AG20443 (cell line): Measurements from ENCODE around the gene TNK2.
"Not testable (repeated sequence)": the region's sequence is repeated elsewhere in the genome, so short reads cannot be mapped to it uniquely, and the experiment has no call there.

Source experiments
- DNase-seq: peaks from one replicate; pipeline ENCODE4 v3.0.0; 2012; ENCODE audit warnings: low spot score, mixed read lengths

TNK2 gene

DNA sequence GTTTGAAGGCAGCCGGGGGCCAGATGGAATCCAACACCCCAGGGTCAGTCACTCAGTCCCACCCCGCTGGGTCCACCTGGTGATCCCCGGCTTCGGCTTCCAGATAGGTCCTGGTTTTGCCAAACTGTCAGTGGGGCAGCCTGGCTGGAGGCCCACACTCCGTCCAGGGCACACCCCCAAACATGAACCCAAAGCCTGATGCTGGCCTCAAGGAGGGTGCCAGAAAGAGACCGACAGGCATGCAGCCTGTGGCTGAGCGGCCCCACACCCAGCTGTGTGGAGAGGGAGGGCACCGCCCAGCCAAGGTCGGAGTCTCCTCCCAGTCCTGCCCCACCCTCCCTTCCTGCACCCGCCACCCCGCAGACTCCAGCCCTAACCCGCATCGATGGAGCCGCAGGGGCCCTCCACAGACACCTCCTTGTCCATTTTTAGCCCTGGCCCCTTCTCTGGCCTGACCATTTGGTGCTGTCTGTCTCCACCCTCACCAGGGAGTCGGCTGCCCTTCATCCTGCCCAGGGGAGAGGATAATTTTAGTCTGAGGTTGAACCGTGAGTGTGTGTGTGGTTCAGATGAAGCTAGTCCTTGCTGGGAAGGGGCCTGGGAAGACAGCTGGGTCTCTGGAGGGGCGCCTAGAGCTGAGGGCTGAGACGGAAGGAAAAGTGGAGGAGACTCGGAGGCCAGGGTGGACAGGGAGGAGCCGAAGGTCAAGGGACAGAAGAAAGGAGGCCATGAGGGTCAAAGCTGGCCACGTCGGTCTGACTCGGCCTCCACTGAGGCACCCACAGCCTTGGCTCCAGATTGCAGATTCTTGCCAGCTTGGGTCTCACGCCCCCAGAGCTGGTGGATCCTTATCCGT is 23.1 kb downstream of the TNK2 start:
- DNase-seq, result no peak

DNA sequence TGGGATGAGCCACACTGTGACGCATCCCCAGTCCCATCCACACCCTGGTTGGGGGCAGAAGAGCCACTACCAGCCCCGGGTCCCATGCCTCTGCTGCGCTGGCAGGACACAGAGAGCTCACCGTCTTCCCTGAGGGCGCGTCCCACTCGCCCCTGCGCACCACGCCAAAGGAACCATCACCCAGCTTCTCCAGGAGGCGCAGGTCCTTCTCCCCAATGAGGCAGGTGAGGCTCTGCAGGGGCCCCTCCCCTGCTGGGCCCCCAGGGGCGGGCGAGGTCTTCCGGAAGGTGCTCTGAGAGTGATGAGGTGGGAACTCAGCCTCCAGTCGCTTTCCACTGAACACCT is 23.7 kb downstream of the TNK2 start:
- no peak for DNase-seq

DNA sequence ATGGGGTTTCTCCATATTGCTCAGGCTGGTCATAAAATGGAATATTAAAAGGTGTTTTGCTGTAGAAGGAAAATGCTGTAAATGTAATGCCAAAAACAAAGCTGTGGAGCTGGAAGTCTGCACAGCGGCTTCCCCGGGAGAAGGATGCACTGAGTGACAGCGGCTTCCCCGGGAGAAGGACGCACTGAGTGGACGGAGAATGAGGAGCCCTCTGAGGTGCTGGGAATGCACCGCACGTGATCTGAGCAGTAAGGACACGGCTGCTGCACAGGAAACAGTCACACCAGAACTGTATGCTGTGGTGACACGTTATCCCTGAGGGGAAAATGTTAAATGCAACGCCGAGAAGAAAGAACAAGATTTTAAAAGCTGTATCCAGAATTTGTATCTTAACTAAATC is 24.6 kb downstream of the TNK2 start:
- DNase-seq, result no peak

DNA sequence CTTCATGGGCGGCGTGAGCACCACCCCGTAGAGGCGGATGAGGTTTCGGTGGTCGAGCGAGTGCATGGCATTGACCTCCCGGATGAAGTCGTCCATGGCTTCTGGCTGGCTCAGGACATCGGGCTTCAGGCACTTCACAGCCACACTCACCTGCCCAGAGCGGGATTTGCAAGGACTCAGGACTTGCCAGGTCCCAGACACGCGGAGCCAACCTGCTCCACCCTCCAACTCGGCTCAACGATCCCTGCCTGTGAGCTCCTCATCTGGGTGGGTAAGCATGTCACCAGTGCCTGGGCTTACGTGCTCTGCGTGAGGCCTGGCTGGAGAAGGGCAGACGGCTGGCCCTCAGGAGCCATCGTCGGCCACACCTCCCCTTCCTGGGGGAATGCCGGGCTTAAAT is 25.2 kb downstream of the TNK2 start:
- no peak for DNase-seq

DNA sequence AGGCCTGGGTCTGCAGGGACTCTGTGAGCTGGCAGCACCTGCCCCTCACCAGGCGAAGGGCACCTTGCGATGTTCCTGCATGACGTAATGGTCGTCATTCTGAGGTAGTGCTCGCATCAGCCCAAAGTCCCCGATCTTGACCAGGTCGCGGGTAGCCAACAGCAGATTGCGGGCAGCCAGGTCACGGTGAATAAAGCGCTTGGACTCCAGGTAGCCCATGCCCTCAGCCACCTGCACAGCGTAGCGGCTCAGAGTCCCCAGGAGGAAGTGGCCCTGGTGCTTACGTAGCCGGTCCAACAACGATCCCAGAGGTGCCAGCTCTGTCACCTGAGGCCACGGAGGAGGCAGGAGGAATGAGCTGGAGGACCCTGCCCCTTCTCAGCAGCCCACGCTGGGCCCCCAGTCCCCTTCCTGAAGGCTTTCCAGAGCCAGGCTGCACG is 26.3 kb downstream of the TNK2 start:
- DNase-seq, result no peak

DNA sequence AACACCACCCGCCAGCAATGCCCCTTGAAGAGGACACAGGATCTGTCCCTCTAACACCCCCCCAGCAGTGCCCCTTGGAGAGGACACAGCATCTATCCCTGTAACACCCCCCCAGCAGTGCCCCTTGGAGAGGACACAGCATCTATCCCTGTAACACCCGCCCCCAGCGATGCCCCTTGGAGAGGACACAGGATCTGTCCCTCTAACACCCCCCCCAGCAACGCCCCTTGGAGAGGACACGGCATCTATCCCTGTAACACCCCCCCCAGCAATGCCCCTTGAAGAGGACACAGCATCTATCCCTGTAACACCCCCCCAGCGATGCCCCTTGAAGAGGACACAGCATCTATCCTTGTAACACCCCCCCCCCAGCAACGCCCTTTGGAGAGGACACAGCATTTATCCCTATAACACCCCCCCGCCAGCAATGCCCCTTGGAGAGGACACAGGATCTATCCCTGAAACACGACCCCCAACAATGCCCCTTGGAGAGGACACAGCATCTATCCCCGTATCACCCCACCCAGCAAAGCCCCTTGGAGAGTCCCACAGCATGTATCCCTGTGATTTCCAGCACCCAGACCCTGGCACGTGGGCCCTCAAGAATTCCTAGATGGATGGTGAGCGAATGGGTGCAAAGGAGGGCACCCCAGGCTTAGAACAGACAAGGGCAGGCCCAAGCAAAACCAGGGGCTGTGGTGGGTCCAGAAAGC is 26.9 kb downstream of the TNK2 start:
- no peak for DNase-seq

DNA sequence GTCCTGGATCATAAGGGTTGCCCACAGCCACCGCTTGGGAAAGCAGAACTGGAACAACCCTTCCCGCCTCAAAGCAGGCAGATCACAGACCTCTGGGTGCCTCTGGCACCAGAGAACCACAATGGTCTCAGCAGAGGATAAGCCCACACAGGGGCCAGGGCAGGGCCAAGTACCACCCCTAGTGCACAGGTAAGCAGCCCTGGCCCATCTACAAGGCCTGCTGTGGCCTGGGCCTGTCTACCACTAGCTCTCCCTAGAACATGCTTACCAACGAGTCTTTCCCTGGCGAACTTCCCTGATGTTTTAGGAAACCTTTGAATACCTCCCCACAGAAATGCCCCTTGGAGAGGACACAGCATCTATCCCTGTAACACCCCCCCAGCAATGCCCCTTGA is 28.3 kb downstream of the TNK2 start:
- no peak for DNase-seq

DNA sequence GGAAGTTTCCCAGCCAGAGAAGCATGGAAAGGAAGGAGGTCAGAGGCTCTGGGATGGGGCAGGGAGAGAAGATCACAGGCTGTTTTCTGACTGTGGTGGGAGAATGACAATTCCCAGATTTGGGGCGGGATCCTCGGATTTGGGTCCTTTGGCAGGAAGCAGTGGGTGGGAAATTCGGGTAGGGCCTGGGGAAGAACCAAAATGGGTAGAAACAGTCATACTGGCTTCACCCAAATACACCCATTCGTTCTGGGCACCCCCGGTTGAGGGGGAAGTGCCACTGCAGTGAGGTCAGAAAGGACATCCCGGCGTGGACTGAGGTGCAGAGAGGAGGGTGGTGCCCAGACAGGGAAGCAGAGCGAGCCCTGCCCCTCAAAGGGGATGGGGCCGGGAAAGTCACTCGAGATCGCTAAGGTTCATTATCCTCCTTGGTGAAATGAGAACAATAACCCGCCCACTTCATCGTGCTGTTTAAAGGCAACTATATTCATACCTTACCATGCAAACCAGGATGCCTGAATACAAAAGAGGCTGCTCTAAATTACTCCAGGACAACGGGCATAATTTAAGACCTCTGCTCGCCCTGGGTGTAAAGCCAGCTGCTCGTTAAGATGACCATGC is 28.8 kb downstream of the TNK2 start:
- DNase-seq, result no peak

DNA sequence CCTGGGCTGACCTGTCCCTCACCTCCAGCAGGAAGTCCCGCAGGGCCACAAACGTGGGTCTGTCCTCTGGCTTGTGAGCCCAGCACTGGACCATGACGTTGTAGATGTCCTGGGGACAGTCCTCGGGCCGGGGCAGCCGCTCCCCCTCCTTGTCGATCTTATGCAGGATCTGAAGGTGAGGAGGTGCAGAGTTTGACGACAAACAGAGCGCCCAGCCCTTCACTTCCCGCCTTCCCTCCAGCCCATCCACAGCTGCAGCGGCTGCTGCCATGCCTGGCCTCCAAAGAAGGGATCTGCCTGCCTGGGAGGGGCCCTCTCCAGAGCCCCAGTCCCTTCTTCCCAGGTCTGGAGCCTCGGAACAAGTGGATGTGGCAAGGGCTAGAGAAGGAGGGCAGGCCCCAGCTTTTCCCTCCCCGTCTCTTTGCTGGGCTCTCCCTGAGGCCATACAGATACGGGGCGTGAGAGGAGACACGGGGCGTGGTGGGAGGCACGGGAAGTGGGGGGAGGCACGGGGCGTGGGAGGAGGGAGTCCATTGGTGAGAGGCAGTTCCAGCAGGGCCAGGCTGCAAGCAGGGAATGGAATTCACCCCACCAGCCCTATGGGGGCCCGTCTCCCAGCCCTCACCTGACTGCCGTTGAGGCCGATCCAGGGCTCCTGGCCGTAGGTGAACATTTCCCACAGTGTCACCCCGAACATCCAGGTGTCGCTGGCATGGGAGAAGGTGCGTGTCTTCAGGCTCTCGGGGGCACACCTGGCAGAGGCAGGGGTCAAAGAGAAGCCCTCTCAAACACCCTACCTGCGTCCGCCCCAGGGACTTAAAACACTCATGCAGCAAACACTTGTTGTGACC is 29.7 kb downstream of the TNK2 start:
- DNase-seq, result no peak

DNA sequence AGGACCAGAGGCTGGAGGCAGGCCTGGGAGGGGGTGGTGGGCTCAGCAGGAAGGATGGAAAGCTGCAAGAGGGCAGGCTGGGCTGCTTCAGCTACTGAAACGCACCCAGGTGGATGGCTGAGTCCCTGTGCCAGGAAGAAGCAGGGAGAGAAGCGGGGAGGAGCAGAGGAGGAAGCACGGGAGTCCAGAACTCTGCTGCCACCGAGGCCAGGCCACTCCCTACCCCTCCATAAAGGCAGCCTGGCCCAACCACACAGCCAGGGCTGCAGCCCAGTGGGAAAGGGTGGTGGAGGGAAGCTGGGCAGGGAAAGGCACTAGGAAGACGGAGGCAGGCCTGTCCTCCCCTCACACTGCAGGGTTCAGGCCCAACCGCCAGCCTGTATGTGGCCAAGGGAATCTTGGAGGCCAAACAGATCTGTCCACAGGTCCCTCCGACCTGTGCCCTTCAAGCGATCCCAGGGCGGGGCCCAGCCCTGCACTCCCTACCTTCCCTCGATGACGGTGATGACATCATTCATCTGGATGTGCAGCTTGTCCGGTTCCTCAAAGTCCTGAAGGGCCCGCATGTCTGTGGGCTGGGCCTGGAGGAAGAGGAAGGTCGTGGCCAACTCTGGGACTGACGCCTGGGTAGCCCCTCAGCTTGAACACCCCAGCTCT is 30.5 kb downstream of the TNK2 start:
- no peak for DNase-seq

DNA sequence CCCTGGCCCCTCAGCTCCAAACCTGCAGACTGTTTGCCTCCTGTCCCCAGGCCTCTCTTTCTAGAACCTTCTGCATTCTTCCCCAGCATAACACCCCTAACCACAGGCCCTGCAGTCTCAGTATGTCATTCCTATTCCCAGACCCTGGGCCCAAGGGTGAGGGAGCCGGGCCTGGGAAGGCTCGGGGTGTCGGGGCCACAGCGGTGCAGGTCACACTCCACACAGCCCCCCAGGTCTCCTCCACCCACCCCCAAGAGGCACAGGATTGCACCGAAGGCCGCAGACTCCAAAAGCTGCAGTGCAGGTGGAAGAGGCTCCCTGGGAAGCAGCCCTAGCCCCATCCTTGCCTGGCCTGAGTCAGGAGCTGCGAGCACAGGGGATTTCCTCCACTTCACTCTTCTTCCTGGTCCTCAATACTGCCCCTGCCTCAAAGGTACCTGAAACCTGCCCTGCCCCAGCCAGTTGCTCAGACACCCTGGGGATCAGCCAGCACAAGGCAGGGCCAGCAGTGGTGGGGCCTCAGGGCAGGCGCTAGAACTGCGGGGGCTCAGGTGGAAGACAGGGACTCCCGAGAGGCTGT is 31.1 kb downstream of the TNK2 start:
- DNase-seq, result no peak

DNA sequence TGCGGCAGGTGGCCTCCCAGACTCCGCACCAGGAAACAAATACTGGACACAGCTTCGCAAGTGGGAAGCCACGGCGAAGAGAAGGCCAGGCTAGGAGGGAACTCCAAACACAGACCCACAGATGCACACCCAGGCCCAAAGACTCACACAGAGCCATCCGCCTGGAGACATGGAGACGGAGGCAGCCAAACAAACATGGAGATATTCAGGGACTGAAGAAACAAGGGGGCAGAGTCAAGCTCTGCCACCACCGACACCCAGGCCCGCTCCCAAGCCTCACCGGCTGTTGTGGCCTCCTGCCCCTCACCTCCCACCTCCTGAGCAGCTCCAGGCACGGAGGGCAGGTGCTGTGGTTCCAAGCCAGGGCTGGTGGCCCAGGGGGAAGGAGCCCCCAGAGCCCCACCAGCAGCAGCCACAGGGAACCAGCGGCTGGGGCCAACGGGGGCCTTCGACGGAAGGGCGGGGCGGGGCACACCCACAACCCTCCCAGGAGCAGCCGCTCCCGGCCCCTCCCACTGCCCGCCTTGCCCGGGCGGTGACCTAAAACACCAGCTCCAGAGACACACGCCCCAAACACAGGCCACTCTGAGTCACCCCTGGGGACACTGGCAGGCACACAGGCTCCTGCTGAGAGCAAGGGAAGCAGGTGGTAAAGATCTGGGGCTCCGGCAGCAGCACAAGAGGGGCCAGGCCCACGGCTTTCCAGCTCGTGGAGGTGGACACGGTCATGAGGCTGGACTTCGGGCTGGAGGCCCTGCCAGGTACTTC is 31.9 kb downstream of the TNK2 start:
- DNase-seq, result peak; percentile 61

DNA sequence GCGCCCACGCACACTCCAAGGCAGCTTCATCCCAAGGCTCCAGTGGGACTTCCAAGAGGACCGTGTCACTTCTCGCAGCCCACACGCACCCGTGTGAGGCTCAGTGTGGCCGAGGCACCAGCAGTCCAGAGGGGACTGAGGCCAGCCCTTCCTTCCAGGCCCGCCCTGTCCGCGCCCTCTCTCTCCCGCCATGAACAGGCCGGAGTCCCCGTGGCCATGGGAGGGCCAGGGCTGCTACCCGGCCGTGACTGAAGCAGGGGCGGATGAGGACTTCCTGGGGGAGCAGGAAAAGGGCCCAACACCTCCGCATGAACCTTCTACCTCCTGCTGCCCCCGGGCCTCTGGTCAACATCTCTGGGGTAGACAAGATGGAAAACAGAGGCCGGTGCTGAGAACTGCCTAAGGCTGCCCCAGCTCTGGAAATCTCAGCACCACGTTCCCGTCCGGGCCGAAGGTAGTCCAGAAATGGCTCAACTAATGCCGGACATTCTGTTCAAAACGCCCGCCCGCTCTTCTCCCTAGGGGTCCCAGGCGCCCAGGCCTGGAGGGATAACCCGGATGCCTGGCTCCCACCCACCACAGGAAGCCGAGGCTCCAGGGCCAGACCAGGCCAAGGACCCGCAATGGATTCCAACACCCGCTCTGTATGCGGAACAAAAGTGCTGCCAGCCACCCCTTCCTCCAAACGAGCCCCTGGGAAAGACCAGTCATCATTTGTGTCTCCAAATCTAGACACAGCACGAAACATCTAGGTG is 32.7 kb downstream of the TNK2 start:
- DNase-seq, result no peak

DNA sequence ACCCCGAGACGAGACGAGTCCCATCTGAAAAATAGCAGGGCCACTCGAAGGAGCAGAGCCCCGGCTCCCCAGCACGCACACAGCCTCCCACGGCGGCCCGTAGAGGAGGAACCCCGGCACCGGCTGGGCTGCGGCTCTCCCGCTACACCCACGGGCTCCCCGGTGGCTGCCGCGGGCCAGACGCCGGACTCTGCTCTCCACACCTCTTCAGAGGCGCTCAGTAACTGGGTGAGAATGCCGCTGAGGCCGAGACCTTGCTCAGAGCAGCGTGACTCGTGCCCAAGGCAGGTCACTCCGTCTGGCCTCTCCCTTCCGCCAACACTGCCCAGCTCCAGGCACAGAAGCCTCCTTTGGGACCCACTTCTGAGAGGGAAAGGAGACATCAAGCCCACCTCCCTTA is 34.4 kb downstream of the TNK2 start:
- no peak for DNase-seq

DNA sequence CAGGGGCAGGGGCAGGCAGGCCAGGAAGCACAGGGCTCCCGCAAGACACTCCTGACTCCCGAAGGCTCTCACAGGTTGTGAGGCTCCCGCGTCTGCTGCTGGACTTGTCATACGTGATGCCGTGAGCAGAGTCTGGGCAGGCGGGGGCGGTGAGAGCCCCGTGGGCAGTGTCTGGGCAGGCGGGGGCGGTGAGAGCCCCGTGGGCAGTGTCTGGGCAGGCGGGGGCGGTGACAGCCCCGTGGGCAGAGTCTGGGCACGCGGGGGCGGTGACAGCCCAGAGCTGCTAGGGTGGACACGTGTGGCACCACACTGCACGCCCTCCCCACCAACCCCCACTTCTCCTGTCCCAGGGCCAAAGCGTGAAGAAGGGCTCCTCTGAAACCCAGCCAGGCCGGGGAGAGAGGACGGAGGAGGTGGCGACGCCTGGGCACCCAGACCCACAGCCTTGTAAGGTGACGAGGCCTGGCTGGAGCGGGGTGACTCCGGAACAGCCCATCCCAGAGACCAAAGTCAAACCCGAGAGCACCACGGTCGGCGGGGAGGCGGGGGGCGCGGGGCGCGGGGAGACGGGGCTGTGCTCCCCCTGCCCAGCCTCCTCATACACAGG is 35.0 kb downstream of the TNK2 start:
- DNase-seq, result no peak

DNA sequence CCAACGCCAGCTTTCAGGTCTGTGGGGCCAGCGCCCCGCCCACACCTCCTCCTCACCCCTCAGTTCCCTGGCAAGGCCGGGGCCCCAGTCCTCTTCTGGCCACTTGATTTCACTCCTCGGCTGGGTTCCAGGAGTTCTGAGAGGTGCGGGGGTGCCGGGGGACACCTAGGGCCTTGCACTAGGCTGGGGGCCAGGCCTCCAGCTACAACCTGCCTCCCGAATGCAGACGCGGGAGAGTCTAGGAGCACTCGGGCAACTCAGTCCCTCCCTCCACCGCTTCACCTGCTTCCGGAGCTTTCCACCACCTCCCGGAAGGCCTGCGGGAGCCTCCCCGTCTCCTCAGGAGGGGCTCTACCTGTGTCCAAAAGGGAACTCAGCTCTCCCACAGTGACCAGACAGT is 35.6 kb downstream of the TNK2 start:
- no peak for DNase-seq

DNA sequence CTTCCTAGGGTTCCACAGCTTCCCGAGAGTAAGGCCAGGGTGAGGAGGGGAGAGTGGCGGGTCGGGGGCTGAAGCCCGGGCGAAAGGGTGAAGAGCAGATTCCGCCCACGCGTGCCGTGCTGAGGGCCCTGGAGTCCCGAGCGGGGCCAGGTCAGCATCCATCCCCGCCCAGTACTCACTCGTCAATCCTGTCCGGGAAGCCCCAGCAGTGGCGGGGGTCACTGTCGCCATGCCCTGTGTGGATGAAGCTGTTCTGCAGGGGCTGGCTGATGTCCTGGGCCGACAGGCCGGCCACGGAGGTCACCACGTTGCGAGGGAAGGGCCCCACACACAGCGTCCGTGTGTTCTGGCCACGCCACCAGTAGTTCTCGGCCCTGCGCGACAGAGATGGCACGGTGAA is 36.3 kb downstream of the TNK2 start:
- DNase-seq, result no peak

DNA sequence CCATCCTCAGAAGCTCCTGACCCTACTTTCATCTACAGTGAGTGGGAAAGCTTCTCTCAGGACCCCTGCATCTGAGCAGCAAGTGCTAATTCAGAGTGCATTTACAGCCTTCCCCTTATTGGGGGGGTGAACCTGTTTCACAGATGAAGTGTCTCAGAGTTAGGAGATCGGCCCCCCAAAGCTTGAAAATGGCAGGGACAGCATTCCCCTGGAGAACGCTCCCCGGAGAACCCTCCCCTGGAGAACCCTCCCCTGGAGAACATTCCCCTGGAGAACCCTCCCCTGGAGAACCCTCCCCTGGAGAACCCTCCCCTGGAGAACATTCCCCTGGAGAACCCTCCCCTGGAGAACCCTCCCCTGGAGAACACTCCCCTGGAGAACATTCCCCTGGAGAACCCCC is 36.7 kb downstream of the TNK2 start:
- DNase-seq, result not testable (repeated sequence)

DNA sequence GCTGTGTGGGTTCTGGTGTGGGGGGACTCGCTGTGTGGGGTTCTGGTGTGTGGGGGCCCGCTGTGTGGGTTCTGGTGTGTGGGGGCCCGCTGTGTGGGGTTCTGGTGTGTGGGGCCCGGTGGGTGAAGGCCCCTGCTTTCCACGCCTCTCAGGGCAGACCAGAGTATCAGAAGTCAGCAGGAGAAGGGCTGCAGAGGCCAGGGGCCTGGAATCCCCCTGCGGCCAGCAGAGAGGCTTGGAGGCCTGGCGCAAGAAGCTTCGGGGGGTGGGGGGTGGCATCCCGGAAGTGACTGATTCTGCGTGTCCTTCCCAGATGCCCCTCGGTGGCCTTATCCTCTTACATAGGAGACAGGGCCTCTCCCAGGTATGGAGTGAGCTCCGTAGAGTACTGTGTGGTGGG is 37.4 kb downstream of the TNK2 start:
- no peak for DNase-seq
